Breast epithelium (tissue), 3 donors: ENCODE results near the gene C2orf76.

ENCODE experiments used
- CTCF ChIP-seq, 3 donors: fragments of 450-650 bp; IDR thresholded peaks; one replicate each; pipeline ENCODE4 v1.5.1; 2016 to 2017; ENCODE audit warnings: antibody characterized with exemption in 3 of 3, mild to moderate bottlenecking in 3 of 3, moderate library complexity in 3 of 3
- POLR2A ChIP-seq: fragments of 450-650 bp; IDR thresholded peaks from one replicate; pipeline ENCODE4 v1.6.1; 2016; ENCODE audit warnings: antibody characterized with exemption, mild to moderate bottlenecking, moderate library complexity
- POLR2AphosphoS5 ChIP-seq, 3 donors: sonication (generic); formaldehyde crosslinking; IDR thresholded peaks; one replicate each; pipeline ENCODE4 v1.6.1; 2017; ENCODE audit warnings: antibody characterized with exemption in 3 of 3

DNA sequence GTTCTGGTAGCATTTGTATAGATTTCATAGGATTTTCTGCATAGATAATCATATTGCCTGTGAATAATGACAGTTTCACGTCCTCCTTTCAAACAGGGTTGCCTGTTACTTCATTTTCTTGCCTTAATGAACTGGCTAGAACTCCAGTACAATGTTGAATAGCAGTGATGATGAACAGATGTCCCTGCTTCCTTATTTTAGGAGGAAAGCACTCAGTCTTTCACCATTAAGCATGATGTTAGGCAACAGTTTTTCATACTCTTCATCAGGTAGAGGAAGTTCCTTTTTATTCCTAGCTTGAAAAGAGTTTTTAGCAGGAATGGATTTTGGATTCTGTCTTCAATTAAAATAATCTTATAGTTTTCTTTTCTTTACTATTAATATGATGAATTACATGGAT is 39.7 kb downstream of the C2orf76 start:
- TF ChIP-seq CTCF (IDR thresholded peaks at IDR 0.05) (no peak), POLR2A (no peak), POLR2AphosphoS5 (IDR thresholded peaks at IDR 0.05) (no peak)
